GM18907 (cell line): ENCODE measurements around the gene PRDM1.
A peak's percentile ranks its signal among the peaks of the same experiment; 100 is the strongest.

ENCODE experiments used
- ATAC-seq: cut with Tn5 transposase; IDR thresholded peaks from one replicate; pipeline ENCODE4 v1.9.1; 2021; ENCODE audit warnings: mild to moderate bottlenecking, moderate library complexity; ENCODE audit not compliant: unreplicated experiment

The PRDM1 gene

DNA sequence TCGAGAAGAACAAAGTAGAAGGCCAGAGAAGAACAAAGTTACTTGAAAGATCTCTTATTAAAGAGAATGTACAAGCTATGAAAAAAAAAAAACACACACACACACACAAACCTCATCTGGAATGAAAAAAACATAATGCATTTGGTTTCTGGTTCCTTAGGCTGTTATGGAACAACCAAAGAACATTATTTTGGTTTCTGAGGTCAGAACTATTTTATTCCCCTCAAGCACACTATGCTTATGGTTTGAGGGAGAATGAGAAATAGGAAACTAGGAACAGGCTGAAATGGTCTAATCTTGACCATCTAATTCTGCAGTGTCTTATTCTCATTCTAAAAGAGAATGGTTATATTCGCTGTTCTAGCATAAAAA is 8.8 kb downstream of the PRDM1 start:
- no peak for ATAC-seq

DNA sequence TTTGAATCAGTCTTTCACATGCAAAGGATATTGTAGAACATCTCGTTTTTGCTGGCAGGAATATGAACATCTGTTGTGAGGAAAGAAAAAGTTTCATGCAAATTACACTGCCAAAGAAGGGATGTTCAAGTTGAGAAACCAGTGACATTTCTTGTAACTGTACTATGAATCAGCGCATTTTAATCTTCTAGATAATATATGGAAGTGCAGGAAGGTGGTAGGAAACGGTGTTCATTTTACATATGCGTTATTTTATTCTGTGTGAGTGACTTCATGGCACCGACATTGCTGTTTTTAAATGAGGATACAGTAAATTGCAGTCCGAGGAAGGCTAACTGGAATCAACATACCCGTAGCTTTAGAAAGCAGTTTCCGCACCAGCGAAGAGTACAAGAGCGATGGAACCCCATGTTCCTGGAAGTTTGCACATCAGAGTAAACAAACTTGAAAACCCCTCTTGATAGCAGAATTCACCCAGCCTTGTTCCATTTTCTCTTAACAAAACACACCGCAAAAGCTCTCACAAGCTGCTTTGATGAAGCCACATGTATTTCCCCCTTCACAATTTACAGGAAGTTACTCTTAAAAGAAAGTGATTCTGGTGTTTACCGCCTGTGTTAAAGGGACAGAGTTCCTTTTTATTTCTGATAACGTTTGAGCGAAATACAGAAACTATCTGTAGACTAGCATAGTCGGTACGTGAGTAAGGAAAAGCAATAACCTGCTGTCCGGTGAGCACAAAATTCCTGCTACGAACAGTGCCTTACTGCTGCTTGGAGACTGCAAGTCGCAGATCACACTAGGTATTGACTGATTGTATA is 11.5 kb downstream of the PRDM1 start:
- peak; percentile 59 for ATAC-seq

DNA sequence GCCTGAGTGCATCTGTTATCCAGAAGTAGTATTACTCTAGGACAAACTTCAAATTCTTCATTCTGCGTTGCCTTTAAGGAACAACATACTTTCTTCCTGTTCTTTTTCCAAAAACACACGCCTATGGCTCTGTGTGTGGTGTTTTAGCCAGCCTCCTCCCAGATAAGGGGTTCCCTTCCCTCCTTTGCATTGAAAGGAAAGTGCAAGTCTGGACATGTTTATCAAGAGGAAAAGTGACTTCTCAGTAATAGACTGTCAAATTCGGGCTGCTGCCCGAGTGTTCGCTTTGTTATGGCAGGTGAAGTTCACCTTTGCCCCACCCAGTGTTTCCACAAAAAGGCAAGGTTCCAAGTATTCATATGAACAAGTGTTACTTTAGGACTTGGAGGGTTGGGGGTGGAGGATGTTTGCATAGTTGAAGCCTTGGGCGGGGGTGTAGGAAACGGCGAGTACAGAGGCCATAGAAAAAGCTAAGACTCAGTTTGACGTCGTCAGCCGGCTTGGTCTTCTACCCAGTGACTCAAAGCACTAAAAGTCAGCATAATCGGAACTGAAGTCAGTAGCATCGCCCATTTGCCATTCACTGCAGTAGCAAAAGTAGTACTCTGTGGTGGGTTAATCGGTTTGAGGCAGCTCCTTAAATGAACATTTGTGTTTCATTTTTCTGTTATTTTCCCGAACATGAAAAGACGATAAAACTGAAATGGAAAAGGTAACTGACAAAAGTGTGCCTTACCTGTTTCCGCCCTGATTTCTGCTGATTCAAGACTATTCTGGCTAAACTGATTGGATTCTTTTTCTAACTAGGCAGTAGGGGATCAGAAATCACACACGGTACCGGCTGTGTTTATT is 12.5 kb downstream of the PRDM1 start:
- ATAC-seq = peak; percentile 34

DNA sequence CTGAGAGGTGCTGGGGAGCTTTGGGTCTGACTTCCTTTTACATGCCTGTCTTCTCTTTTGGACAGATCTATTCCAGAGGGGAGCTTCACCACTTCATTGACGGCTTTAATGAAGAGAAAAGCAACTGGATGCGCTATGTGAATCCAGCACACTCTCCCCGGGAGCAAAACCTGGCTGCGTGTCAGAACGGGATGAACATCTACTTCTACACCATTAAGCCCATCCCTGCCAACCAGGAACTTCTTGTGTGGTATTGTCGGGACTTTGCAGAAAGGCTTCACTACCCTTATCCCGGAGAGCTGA is 13.1 kb downstream of the PRDM1 start:
- ATAC-seq = no peak

DNA sequence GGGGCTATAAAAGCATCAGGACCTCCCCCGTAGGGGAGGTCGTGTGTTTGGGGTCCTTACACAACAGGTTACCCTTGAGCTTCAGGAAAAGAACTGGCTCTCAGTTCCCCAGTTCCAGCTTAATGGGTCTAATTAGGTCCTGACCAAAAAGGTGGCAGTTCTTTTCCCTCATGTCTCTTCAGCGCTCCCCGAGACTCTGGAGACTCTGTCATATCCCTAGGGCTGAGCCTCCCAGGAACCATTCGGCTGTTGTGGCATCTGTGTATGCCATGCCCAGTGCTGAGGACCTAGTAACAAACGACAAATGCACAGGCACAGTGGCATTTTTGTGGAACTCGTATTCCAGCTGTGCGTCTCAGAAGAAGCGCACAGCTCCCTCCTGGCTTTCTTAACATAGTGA is 14.6 kb downstream of the PRDM1 start:
- no peak for ATAC-seq

DNA sequence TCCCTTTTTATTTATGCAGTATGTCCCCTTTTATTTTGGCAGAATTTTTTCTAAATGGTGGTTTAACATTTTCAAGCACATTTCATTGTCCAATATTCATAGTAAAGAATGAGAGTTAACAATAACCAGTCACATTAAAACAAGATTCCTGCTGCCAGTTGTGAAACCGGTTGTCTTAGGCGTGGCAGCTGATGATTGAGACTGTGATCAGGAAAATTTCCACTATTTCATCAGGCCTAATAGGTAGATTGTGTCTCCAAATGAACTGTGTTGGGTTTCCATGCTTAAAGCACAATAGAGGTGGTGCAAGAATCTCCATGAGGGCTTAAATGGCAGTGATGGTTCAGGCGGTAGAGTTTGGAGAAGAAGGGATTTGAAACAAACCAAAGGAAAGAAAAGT is 15.3 kb downstream of the PRDM1 start:
- no peak for ATAC-seq

DNA sequence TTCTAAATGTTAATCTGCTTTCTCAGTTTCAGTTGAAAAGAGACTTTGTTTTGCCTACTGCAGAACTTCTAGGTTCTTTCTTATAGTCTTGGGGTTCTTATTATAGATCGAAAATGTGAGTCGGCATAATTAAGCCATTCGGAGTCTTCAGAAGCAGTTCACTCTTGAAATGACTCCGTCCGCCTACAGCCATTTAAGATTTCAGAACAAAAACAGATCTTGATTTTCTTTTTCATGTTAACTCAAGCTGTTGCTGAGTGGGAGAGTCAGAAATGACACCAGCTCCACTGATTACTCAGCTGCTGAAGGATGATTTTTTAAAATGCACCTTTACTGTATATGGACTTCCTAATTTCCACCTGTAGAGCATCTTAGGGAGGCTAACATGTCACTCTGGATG is 15.9 kb downstream of the PRDM1 start:
- peak; percentile 56 for ATAC-seq

DNA sequence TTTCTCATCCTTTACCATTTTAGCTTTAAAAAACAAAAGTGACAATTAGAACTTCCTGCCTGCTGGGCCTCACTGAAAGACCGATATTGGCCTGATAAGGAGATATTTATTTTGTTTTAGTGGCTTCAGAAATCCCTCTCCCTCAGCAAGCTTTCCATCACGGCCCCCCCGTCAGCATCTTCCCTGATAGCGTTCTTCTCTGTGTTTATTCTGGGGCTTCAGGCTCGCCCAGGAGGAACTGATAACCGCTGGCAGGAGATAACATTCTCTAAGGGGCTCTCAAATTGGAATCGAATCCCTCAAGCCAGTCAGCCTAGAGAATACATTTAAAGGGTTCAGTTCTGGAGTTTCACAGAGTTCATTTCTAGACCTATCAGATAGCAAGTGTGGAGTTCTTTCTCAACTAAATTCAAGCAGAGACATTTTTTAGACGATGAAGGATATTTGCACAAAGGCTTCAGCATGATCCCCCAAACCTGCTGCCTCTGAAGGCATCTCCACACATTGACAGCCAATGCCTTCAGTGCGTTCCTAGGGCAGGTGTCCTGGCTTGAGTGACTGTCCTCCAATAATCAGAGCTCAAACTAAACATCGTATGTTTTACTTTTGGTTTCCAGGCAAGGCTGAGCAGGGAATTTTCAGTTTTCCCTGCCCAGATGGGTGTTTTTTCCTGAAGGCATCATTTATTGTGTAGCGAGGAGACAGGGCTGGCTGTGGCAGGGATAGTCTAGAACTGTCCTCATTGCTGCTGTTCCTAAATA is 17.0 kb downstream of the PRDM1 start:
- no peak for ATAC-seq

DNA sequence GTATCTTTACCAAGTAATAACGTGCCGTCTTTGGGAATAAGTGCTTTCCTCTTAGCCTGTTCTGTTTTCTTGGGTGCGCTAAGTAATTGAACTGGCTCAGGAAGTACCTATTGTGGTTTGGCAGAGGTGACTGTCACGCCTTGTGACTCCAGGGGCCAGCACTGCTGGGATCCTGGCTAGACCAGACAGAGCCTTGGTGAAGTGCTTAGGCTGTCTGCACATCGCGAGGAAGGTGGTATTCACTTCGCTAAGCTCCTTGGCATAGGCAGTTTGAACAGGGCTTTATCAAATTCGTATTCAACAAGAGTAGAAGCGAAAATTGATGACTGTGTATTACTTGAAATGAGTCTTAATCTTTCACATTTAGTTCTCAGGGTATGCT is 17.6 kb downstream of the PRDM1 start:
- ATAC-seq = peak; percentile 54

DNA sequence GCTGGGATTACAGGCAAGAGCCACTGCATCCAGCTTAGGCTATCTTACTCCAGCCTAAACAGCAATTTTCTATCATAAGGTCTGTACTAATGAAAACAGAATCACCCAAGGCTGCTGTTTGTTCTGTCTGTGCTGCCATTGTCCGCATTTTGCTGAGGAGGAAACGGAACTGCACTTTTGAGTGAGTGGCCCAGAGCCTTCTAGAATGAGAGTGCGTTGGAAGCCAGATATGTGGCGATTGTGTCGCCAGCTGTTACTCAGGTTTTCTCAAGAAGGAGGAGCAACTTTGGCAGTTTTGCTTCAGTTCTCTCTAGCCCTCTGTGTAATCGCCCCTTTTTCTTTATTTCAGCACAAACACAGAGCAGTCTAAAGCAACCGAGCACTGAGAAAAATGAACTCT is 18.3 kb downstream of the PRDM1 start:
- ATAC-seq = no peak

DNA sequence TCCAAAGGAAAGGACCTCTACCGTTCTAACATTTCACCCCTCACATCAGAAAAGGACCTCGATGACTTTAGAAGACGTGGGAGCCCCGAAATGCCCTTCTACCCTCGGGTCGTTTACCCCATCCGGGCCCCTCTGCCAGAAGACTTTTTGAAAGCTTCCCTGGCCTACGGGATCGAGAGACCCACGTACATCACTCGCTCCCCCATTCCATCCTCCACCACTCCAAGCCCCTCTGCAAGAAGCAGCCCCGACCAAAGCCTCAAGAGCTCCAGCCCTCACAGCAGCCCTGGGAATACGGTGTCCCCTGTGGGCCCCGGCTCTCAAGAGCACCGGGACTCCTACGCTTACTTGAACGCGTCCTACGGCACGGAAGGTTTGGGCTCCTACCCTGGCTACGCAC is 18.8 kb downstream of the PRDM1 start:
- ATAC-seq = no peak

DNA sequence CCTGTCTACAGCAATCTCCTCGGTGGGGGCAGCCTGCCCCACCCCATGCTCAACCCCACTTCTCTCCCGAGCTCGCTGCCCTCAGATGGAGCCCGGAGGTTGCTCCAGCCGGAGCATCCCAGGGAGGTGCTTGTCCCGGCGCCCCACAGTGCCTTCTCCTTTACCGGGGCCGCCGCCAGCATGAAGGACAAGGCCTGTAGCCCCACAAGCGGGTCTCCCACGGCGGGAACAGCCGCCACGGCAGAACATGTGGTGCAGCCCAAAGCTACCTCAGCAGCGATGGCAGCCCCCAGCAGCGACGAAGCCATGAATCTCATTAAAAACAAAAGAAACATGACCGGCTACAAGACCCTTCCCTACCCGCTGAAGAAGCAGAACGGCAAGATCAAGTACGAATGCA is 19.4 kb downstream of the PRDM1 start:
- ATAC-seq = no peak

DNA sequence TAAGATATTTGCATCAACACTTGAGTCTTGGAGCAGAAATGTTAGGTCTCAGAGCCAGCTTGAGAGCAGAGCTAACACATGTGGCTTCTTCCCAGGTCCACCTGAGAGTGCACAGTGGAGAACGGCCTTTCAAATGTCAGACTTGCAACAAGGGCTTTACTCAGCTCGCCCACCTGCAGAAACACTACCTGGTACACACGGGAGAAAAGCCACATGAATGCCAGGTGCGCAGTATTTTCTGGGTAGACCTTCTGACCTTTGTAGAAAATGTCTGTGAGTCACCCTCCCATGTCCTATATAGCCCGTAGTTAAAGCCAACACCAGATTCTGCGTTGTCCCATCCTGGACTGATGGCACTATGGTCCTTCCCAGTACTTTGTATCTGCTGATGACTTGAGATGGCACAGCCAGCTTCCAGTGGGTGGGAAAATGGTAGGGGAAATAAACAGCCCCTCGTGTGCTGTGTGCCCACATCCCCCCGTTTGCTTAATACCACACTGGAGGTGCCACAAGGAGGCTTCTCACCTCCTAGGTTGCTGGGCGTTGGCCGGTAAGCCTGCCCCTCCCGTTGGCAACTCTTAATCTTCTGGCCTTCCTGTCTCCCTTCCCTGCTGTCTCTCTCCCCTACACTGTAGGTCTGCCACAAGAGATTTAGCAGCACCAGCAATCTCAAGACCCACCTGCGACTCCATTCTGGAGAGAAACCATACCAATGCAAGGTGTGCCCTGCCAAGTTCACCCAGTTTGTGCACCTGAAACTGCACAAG is 20.3 kb downstream of the PRDM1 start:
- no peak for ATAC-seq

DNA sequence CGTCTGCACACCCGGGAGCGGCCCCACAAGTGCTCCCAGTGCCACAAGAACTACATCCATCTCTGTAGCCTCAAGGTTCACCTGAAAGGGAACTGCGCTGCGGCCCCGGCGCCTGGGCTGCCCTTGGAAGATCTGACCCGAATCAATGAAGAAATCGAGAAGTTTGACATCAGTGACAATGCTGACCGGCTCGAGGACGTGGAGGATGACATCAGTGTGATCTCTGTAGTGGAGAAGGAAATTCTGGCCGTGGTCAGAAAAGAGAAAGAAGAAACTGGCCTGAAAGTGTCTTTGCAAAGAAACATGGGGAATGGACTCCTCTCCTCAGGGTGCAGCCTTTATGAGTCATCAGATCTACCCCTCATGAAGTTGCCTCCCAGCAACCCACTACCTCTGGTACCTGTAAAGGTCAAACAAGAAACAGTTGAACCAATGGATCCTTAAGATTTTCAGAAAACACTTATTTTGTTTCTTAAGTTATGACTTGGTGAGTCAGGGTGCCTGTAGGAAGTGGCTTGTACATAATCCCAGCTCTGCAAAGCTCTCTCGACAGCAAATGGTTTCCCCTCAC is 21.0 kb downstream of the PRDM1 start:
- ATAC-seq = no peak

DNA sequence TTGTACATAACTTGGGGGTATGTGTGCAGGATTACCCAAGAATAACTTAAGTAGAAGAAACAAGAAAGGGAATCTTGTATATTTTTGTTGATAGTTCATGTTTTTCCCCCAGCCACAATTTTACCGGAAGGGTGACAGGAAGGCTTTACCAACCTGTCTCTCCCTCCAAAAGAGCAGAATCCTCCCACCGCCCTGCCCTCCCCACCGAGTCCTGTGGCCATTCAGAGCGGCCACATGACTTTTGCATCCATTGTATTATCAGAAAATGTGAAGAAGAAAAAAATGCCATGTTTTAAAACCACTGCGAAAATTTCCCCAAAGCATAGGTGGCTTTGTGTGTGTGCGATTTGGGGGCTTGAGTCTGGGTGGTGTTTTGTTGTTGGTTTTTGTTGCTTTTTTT is 22.0 kb downstream of the PRDM1 start:
- no peak for ATAC-seq

DNA sequence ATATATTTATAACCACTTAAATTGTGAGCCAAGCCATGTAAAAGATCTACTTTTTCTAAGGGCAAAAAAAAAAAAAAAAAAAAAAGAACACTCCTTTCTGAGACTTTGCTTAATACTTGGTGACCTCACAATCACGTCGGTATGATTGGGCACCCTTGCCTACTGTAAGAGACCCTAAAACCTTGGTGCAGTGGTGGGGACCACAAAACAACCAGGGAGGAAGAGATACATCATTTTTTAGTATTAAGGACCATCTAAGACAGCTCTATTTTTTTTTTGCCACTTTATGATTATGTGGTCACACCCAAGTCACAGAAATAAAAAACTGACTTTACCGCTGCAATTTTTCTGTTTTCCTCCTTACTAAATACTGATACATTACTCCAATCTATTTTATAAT is 22.9 kb downstream of the PRDM1 start:
- no peak for ATAC-seq

DNA sequence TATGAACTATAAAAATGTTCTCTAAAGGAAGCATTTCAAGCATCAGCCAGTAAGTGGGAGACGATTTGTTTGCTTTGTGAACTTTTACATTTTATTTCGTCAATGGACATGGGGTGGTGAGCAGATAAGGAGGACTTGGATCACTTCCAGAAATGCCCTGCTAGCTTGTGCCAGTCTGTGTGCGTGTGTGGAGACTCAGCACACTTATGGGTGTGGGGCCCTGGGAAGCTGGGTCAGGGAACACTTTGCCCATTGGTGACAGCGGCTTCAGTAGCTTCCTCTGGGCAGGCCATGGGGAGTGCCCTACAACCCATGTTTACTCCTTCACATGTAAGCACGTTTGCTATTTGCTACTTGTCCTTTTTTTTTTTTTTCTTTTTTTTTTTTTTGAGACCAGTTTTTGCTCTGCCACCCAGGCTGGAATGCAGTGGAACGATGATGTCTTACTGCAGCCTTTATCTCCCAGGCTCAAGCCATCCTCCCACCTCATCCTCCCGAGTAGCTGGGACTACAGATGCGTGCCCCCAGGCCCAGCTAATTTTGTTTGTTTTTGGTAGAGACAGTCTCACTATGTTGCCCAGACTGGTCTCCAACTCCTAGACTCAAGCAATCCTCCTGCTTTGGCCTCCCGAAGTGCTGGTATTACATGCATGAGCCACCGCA is 24.2 kb downstream of the PRDM1 start:
- ATAC-seq = no peak

DNA sequence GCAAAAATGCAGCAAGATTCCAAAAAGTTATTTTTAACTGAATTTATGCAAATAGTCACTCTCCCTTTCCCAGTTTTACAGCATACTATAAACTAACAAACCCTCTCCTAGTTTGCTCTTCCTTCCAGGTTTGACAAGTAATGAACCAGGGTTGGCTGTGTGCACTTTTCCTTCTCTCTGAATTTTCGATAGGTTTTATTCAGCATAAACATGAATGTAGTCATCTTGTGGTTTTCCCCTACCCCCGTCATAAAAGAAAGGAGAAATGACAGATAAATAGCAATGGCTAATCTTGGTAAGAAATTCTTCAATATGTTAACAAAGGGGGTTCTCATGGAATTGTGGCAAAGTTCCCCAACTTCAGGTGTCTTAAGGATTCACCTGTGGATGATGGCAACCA is 26.3 kb downstream of the PRDM1 start:
- ATAC-seq = no peak

DNA sequence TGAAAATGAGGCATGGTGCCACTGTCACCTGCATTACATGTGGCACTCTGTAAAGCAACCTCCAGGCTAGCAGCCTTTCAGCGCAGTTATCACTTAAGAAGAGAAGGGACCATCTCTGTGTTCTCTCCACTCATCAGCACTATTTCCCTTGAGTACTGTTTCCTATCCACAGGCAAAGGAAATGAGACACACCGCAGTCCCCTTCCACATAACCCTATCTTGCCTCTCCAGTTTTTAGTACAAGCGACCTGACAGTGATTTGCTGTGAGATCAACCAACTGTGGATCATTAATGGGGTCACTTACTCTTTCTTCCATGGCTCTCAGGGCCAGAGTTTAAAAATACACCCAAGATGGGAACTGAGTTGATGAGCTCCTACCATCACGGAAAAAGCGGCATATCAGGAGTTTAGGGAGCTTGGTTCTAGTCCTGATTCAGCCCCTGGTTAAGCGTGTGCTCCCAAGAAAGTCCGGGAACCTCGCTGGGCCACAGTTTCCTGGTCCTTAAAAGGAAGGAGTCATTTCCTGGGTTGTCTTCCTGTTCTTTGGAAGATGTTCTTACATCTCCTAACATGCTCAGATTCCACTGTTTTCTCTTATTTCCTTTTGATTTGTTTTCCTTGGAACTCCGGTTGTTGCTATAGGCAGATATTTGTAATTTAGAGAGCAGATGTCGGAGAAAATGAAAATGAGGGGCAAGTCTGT is 27.3 kb downstream of the PRDM1 start:
- ATAC-seq = no peak

DNA sequence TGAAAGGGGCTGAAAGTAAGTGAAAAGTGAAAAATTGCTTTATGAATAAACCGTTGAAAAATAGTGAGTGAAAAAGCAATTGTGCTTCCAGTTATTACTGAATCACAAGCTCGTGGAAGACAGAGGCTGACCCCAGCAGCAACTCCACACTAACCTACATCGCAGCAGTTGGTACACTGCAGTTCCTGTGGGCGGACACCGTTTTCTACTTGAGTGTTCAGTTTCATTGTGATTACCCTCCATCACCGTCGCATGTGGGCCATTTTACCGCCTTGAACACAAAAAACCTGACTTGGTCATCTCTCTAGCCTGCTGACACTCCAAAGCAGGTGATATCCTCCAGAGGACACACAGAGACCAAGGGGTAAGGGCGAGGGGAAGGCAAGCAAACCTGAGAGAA is 28.4 kb downstream of the PRDM1 start:
- ATAC-seq = peak; percentile 81
